Choroid plexus epithelial cell (primary cell): ENCODE measurements around the gene ZFPM1.

Source experiments
- DNase-seq: peaks from one replicate; pipeline ENCODE4 v3.0.0-alpha.2; 2010; ENCODE audit warnings: low read depth
- H3K4me3 ChIP-seq: 2 replicates; pipeline ENCODE4 v1.5.1; 2011; ENCODE audit warnings: low read depth, mild to moderate bottlenecking, control low read depth, low read length, moderate library complexity
- TF ChIP-seq, protein P1 (sequence below): conservative IDR thresholded peaks from 2 replicates; pipeline ENCODE4 v1.5.1; 2011; ENCODE audit warnings: low read depth, mild to moderate bottlenecking, control low read depth, inconsistent platforms, low read length, moderate library complexity

ZFPM1 gene

DNA sequence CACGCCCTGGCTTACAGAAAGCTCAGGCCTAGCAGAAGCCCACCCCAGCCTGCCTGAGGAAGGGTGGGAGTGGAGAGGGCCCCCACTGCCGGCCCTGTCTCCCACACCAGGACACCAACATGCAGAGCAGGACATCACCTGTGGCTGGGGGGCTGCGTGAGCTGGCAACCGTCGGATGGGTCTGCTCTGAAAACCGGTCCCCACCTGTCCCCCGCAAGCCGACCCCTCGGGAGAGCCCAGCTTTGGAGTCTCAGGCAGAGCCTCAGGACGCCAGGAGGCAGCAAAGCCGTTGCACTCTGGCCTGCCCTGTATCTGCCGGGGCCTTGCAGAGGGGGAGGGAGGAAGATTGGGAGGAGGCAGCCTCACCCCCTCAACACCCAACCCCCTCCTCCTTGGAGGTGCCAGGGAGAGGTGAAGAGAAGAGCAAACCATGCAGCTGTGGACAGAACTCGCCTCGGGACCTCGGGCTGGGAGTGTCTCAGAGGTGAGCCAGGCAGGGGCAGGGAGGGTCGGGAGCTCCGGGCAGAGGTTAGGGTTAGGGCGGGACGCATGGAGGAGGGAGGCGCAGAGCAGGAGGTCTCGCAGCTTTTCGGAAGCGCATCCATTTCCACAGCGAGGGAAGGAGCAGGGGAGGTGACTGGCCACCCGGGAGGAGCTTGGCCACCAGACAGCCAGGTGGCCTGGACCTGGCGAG is 86.7 kb downstream of the ZFPM1 start:
- TF ChIP-seq, protein P1, sequence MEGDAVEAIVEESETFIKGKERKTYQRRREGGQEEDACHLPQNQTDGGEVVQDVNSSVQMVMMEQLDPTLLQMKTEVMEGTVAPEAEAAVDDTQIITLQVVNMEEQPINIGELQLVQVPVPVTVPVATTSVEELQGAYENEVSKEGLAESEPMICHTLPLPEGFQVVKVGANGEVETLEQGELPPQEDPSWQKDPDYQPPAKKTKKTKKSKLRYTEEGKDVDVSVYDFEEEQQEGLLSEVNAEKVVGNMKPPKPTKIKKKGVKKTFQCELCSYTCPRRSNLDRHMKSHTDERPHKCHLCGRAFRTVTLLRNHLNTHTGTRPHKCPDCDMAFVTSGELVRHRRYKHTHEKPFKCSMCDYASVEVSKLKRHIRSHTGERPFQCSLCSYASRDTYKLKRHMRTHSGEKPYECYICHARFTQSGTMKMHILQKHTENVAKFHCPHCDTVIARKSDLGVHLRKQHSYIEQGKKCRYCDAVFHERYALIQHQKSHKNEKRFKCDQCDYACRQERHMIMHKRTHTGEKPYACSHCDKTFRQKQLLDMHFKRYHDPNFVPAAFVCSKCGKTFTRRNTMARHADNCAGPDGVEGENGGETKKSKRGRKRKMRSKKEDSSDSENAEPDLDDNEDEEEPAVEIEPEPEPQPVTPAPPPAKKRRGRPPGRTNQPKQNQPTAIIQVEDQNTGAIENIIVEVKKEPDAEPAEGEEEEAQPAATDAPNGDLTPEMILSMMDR, result no peak
- DNase-seq, result no peak
- no peak overlapping the region for H3K4me3 ChIP-seq

DNA sequence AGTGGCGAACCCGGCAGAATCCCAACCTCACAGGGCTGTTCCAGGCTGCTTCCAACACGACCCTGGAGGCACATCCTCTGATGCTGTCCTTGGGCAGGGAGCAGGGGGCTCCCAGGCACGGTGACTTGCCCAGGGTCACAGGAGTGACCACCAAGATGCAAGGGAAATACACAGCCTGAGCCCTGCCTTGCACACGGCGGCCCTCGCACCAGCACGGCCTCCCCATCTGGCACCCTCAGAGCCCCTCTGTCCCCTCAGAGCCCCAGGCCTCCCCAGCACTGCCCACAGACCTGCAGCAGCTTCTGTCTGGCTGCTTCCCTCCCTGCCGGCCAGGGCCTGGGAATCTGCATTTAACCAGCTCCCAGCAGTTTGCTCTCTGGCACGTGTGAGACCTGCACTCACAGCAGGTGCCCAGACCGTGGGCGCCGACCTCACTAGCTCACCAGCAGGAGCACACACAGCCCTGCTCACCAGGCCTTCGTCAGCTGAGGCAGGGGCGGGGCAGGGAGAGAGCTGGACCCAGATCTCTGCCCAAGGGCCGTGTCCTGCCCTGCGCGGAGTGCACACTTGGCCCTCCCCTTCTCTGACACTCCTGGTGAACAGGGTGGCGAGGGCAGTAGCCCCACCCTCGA is 87.4 kb downstream of the ZFPM1 start:
- TF ChIP-seq, protein P1, result no peak
- H3K4me3 ChIP-seq, result no peak overlapping the region
- no peak for DNase-seq

DNA sequence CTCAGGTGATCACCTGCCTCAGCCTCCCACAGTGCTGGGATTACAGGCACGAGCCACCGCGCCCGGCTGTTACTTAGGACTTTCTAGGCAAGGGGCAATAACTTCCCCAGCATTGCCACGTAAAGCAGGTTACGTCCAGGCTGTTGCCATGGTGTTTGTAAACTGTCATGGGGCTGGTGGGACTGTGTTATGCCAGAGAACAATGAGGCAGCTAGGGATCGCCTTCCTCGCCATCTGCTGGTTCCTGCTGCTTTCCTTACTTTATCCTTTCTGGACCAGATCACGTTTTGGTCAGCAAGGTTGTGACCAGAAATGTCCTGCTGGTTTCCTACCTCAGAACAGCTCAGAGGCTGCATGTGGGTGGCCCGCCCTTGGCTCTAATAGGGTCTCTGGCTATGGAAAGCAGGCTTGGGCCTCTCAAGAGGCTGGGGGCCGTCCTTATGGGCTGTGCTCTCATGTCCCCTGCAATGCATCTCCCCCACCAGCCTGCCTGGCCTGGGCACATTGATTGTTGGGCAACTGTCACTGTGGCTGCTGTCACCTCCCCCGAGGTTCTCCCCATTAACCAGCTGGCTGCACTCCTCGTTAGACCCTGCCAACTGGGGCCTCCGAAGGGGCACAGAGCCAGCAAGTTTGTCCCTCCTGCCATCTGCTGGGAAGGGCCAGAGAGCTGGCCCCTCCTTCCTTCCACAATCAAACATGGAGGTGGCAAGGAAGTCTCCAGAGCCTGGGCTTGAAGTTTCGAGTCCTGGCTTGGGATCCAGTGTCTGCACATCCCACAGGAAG is 88.9 kb downstream of the ZFPM1 start:
- TF ChIP-seq, protein P1, result no peak

DNA sequence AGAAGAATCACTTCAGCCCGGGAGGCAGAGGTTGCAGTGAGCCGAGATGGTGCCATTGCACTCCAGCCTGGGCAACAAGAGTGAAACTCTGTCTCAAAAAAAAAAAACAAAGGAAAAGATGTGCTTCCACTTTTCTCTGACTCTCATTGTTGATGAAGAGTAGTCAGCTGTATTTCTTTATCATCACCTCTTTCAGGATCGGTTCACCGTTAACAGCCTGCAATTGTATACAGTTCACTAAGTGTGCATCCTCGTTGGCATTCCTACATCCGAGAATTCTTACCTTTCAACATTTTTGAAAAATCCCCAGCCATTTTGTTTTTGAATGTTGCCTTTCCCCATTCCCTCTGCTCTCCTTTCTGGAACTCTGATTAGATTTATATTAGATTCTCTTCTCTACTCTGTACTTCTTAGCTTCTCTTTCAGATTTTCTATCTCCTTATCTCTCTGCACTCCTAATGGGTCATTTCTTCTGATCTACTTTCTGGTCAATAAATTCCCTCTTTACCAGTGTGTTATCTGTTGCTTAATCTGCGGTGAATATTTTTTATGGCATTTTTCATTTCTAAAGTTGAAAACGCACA is 90.2 kb downstream of the ZFPM1 start:
- H3K4me3 ChIP-seq, result no peak overlapping the region
- no peak for DNase-seq
- TF ChIP-seq, protein P1, result no peak

More for the DNA sequence above, 88.9 kb downstream of the ZFPM1 start:
- no peak overlapping the region for H3K4me3 ChIP-seq
- DNase-seq, result no peak

DNA sequence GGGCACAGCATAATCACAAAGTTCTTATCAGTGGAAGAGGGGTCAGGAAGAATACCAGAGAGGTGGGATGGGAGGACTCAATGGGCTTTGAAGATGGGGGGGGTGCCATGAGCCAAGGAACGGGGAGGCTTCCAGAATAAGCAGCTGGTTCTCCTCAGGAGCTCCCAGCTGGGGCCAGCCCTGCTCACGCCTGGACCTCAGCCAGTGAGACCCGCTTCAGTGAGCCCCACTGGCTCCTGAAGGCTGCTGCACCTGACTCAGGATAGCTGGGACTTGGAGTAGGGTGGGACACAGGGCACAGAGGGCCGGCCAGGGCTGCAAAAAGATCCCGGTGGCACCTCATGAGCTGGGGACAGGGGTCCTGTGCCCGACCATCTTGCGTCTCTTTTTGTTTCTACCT is 92.7 kb downstream of the ZFPM1 start:
- TF ChIP-seq, protein P1, result no peak
- no peak for DNase-seq
- no peak overlapping the region for H3K4me3 ChIP-seq

DNA sequence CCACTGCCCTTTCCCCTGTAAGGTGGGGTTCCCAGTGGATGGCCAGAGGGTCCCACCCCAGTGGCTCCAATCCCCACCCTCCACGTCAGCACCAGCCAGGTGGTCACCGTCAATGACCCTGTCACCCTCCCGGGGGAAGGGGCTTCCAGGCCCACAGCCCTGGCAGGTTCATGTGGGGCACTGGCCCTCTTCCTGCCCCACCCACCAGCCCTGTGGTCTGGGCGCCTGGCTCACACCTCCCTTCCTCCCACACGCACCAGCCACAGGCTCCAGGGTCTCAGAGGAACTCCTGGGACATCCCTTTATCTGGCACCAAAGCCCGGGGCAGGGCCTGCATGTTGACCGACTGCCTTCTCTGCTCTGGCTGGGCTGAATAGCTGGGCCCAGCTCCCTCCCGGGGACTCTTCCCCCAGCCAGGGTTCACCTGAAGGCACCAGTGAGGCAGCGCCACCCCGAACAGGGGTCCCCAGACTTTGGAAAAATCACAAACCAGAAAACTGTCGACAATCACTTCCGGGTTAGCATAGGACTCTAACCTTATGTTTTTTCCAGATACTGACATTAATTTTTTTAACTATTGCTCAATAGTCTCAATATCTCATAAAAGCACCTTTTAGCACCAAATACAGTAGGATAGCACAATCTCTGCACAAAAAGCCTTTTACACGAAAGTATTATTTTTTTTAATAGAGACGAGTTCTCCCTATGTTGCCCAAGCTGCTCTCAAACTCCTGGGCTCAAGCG is 95.2 kb downstream of the ZFPM1 start:
- DNase-seq, result no peak
- TF ChIP-seq, protein P1, result no peak

More for the DNA sequence above, 95.2 kb downstream of the ZFPM1 start:
- no peak overlapping the region for H3K4me3 ChIP-seq
